ENCODE data around the gene SHROOM1. TPM values are rescaled to one million over a fixed set of nuclear protein-coding genes. Genes with fewer than 3 reads are reported as not detected.
"Not testable (repeated sequence)": the region's sequence is repeated elsewhere in the genome, so short reads cannot be mapped to it uniquely, and the experiment has no call there.

SHROOM1 gene
- total RNA-seq, 2 donors from 2014 or later: 6.6 to 14.4 TPM

DNA sequence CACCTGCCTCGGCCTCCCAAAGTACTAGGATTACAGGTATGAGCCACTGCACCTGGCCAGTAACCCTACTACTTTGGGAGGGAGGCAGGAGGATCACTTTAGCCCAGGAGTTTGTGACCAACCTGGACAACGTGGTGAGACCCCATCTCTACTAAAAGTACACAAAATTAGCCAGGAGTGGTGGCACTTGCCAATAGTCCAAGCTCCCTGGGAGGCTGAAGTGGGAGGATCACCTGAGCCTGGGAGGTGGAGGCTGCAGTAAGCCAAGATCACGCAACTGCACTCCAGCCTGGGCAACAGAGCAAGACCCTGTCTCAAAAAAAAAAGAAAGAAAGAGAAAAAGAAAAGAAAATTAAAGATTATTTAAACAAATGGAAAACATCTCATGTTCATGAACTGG is 25.6 kb upstream of the SHROOM1 start:
- H3K4me3 Mint-ChIP-seq: no peak overlapping the region
- Histone ChIP-seq H3K9me3 (ENCODE audit: control insufficient read depth, low read length) (no peaks in the 10 kb centered on the region), H3K4me1 (ENCODE audit: control insufficient read depth, insufficient read depth, low read length) (no peaks in the 10 kb centered on the region), H3K27ac (ENCODE audit: low read depth, low read length) (no peak overlapping the region), H3K4me3 (ENCODE audit: low read length) (no peak overlapping the region), H3K27me3 (ENCODE audit: control insufficient read depth, insufficient read depth, low read length, poor library complexity, severe bottlenecking) (peaks cover 13% of the 10 kb centered on the region), H3K9ac (ENCODE audit: extremely low read depth, low read length, poor library complexity, severe bottlenecking) (no peak overlapping the region), H3K36me3 (ENCODE audit: control insufficient read depth, insufficient read depth, low read length) (no peaks in the 10 kb centered on the region)
- WGBS, 2 experiments (ENCODE audit: insufficient coverage in 1 of 2, insufficient read length in 1 of 2): 93 to 100% methylated on average over 1 to 3 of the region's 3 CpGs
- no peaks in the 10 kb centered on the region for H3K36me3 Mint-ChIP-seq (ENCODE audit: low read depth)
- peaks cover 3% of the 10 kb centered on the region for H3K4me1 Mint-ChIP-seq
- H3K27ac Mint-ChIP-seq: no peak overlapping the region
- DNase-seq: peak; percentile 5
- H3K27me3 Mint-ChIP-seq (ENCODE audit: insufficient read depth): peaks cover 3% of the 10 kb centered on the region
- TF ChIP-seq, protein P1, sequence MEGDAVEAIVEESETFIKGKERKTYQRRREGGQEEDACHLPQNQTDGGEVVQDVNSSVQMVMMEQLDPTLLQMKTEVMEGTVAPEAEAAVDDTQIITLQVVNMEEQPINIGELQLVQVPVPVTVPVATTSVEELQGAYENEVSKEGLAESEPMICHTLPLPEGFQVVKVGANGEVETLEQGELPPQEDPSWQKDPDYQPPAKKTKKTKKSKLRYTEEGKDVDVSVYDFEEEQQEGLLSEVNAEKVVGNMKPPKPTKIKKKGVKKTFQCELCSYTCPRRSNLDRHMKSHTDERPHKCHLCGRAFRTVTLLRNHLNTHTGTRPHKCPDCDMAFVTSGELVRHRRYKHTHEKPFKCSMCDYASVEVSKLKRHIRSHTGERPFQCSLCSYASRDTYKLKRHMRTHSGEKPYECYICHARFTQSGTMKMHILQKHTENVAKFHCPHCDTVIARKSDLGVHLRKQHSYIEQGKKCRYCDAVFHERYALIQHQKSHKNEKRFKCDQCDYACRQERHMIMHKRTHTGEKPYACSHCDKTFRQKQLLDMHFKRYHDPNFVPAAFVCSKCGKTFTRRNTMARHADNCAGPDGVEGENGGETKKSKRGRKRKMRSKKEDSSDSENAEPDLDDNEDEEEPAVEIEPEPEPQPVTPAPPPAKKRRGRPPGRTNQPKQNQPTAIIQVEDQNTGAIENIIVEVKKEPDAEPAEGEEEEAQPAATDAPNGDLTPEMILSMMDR (conservative IDR thresholded peaks at IDR 0.05): no peak
- H3K9me3 Mint-ChIP-seq: no peaks in the 10 kb centered on the region

GRCh38 chr5:132854992-132855391 is 24.5 kb upstream of the SHROOM1 start:
- not testable (repeated sequence) for DNase-seq; H3K4me3 Mint-ChIP-seq; H3K4me1 Mint-ChIP-seq; H3K36me3 Mint-ChIP-seq (ENCODE audit: low read depth); H3K27me3 ChIP-seq (ENCODE audit: control insufficient read depth, insufficient read depth, low read length, poor library complexity, severe bottlenecking); H3K36me3 ChIP-seq (ENCODE audit: control insufficient read depth, insufficient read depth, low read length); H3K9me3 Mint-ChIP-seq; H3K27ac Mint-ChIP-seq; H3K27ac ChIP-seq (ENCODE audit: low read depth, low read length); H3K4me3 ChIP-seq (ENCODE audit: low read length); H3K4me1 ChIP-seq (ENCODE audit: control insufficient read depth, insufficient read depth, low read length); H3K9me3 ChIP-seq (ENCODE audit: control insufficient read depth, low read length); H3K9ac ChIP-seq (ENCODE audit: extremely low read depth, low read length, poor library complexity, severe bottlenecking); H3K27me3 Mint-ChIP-seq (ENCODE audit: insufficient read depth)
- 89 to 91% methylated on average over 2 to 5 of the region's 5 CpGs for WGBS, 2 experiments (ENCODE audit: insufficient coverage in 1 of 2, insufficient read length in 1 of 2)

- WGBS, 2 experiments (ENCODE audit: insufficient coverage in 1 of 2, insufficient read length in 1 of 2): 53 to 58% methylated on average over 3 of the region's 3 CpGs
- H3K4me1 ChIP-seq (ENCODE audit: control insufficient read depth, insufficient read depth, low read length): no peaks in the 10 kb centered on the region
- Mint-ChIP-seq H3K36me3 (ENCODE audit: low read depth) (no peaks in the 10 kb centered on the region), H3K27ac (no peak overlapping the region), H3K4me1 (peaks cover 3% of the 10 kb centered on the region), H3K4me3 (no peak overlapping the region), H3K27me3 (ENCODE audit: insufficient read depth) (no peaks in the 10 kb centered on the region), H3K9me3 (no peaks in the 10 kb centered on the region)
- no peak overlapping the region for H3K4me3 ChIP-seq (ENCODE audit: low read length)
- TF ChIP-seq, protein P1 (conservative IDR thresholded peaks at IDR 0.05): no peak
- peak; percentile 24 for DNase-seq
- no peaks in the 10 kb centered on the region for H3K9me3 ChIP-seq (ENCODE audit: control insufficient read depth, low read length)
- no peaks in the 10 kb centered on the region for H3K27me3 ChIP-seq (ENCODE audit: control insufficient read depth, insufficient read depth, low read length, poor library complexity, severe bottlenecking)
- no peak overlapping the region for H3K27ac ChIP-seq (ENCODE audit: low read depth, low read length)
- no peaks in the 10 kb centered on the region for H3K36me3 ChIP-seq (ENCODE audit: control insufficient read depth, insufficient read depth, low read length)
- no peak overlapping the region for H3K9ac ChIP-seq (ENCODE audit: extremely low read depth, low read length, poor library complexity, severe bottlenecking)
Observed at GRCh38 chr5:132854301-132854700, 23.9 kb upstream of the SHROOM1 start.

DNA sequence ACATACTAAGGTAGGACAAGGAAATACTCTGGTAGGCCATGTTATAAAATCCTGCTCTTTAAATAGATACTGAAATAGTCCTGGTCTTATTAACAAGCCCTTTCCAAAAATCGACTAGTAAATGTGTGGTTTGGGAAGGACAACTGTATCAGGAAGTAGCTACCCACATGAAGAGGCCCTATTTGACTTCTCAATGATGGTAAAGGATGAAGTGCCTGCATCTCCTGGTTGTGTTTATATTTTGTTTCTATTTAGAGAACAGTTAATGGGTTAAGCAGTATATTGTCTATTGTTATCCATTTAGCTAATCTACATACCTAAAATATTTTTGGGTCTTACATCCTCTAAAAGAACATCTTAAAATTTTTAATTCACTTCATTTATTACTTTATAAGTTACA is 23.3 kb upstream of the SHROOM1 start:
- Mint-ChIP-seq H3K36me3 (ENCODE audit: low read depth) (no peaks in the 10 kb centered on the region), H3K4me1 (peaks cover 3% of the 10 kb centered on the region), H3K4me3 (no peak overlapping the region), H3K9me3 (no peaks in the 10 kb centered on the region), H3K27me3 (ENCODE audit: insufficient read depth) (no peaks in the 10 kb centered on the region), H3K27ac (no peak overlapping the region)
- 68% methylated on average over 1 of the region's 1 CpG; no CpG with 5 or more reads in 1 of the 2 experiments for WGBS, 2 experiments (ENCODE audit: insufficient coverage in 1 of 2, insufficient read length in 1 of 2)
- Histone ChIP-seq H3K4me1 (ENCODE audit: control insufficient read depth, insufficient read depth, low read length) (no peaks in the 10 kb centered on the region), H3K4me3 (ENCODE audit: low read length) (no peak overlapping the region), H3K36me3 (ENCODE audit: control insufficient read depth, insufficient read depth, low read length) (no peaks in the 10 kb centered on the region), H3K27ac (ENCODE audit: low read depth, low read length) (no peak overlapping the region), H3K27me3 (ENCODE audit: control insufficient read depth, insufficient read depth, low read length, poor library complexity, severe bottlenecking) (no peaks in the 10 kb centered on the region), H3K9me3 (ENCODE audit: control insufficient read depth, low read length) (no peaks in the 10 kb centered on the region), H3K9ac (ENCODE audit: extremely low read depth, low read length, poor library complexity, severe bottlenecking) (no peak overlapping the region)
- no peak for DNase-seq
- TF ChIP-seq, protein P1 (conservative IDR thresholded peaks at IDR 0.05): no peak

Measured in endodermal cell (in vitro differentiated cells).